SK-N-SH (cell line): Measurements from ENCODE around the gene PRMT2.

ENCODE experiments used
- CHD2 ChIP-seq: fragments of 150-350 bp; IDR thresholded peaks from 2 replicates; pipeline ENCODE4 v1.6.1; 2018; ENCODE audit warnings: low read length; ENCODE audit not compliant: partially characterized antibody
- MXI1 ChIP-seq: IDR thresholded peaks from 2 replicates; pipeline ENCODE4 v1.6.1; 2012; ENCODE audit warnings: mild to moderate bottlenecking, low read depth, low read length, improper control_type of control experiment
- POLR2AphosphoS5 ChIP-seq: IDR thresholded peaks from 2 replicates; pipeline ENCODE4 v1.6.1; 2012; ENCODE audit warnings: low read depth, low read length
- TAF1 ChIP-seq: IDR thresholded peaks from 2 replicates; pipeline ENCODE4 v1.6.1; 2012; ENCODE audit warnings: low read depth, mild to moderate bottlenecking, low read length, moderate library complexity, borderline replicate concordance
- USF1 ChIP-seq: IDR thresholded peaks from 2 replicates; pipeline ENCODE4 v1.4.0; 2012; ENCODE audit warnings: low read depth, borderline replicate concordance
- TF ChIP-seq, protein P1 (sequence below): fragments of 200-600 bp; sonication (generic); IDR thresholded peaks from 2 replicates; pipeline ENCODE4 v1.6.1; 2017; ENCODE audit warnings: antibody characterized with exemption, mild to moderate bottlenecking, moderate library complexity

- TF ChIP-seq, protein P1, sequence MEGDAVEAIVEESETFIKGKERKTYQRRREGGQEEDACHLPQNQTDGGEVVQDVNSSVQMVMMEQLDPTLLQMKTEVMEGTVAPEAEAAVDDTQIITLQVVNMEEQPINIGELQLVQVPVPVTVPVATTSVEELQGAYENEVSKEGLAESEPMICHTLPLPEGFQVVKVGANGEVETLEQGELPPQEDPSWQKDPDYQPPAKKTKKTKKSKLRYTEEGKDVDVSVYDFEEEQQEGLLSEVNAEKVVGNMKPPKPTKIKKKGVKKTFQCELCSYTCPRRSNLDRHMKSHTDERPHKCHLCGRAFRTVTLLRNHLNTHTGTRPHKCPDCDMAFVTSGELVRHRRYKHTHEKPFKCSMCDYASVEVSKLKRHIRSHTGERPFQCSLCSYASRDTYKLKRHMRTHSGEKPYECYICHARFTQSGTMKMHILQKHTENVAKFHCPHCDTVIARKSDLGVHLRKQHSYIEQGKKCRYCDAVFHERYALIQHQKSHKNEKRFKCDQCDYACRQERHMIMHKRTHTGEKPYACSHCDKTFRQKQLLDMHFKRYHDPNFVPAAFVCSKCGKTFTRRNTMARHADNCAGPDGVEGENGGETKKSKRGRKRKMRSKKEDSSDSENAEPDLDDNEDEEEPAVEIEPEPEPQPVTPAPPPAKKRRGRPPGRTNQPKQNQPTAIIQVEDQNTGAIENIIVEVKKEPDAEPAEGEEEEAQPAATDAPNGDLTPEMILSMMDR, result no peak
- TF ChIP-seq POLR2AphosphoS5, result no peak
- no peak for TF ChIP-seq CHD2
- TF ChIP-seq MXI1, result no peak
- no peak for TF ChIP-seq TAF1
- no peak for TF ChIP-seq USF1
Observed at GRCh38 chr21:46613391-46613790, 22.1 kb upstream of the PRMT2 start.
